Suprapubic skin (tissue), 3 donors: Measurements from ENCODE around the gene KCNAB2.

Source experiments
- POLR2AphosphoS5 ChIP-seq, 3 donors: sonication (generic); formaldehyde crosslinking; IDR thresholded peaks; one replicate each; pipeline ENCODE4 v1.6.1; 2017; ENCODE audit warnings: antibody characterized with exemption in 3 of 3
- TF ChIP-seq, protein P1 (sequence below), 2 donors: fragments of 200-600 bp in 1 of 2; fragments of 450-650 bp in 1 of 2; sonication (generic) in 1 of 2; IDR thresholded peaks; one replicate each; pipeline ENCODE4 v1.5.1; 2016 to 2019; ENCODE audit warnings: antibody characterized with exemption in 2 of 2, mild to moderate bottlenecking in 1 of 2, moderate library complexity in 1 of 2

GRCh38 chr1:6049419-6049818, 3.7 kb downstream of the KCNAB2 start:
- TF ChIP-seq POLR2AphosphoS5 (IDR thresholded peaks at IDR 0.05): no peak
- TF ChIP-seq, protein P1, sequence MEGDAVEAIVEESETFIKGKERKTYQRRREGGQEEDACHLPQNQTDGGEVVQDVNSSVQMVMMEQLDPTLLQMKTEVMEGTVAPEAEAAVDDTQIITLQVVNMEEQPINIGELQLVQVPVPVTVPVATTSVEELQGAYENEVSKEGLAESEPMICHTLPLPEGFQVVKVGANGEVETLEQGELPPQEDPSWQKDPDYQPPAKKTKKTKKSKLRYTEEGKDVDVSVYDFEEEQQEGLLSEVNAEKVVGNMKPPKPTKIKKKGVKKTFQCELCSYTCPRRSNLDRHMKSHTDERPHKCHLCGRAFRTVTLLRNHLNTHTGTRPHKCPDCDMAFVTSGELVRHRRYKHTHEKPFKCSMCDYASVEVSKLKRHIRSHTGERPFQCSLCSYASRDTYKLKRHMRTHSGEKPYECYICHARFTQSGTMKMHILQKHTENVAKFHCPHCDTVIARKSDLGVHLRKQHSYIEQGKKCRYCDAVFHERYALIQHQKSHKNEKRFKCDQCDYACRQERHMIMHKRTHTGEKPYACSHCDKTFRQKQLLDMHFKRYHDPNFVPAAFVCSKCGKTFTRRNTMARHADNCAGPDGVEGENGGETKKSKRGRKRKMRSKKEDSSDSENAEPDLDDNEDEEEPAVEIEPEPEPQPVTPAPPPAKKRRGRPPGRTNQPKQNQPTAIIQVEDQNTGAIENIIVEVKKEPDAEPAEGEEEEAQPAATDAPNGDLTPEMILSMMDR (IDR thresholded peaks at IDR 0.05): no peak
